Natural killer cell (primary cell): Measurements from ENCODE around the gene RTL10. TPM values are rescaled to one million over a fixed set of nuclear protein-coding genes. Genes with fewer than 3 reads are reported as not detected.
A peak's percentile ranks its signal among the peaks of the same experiment; 100 is the strongest.

Experiments used
- ATAC-seq, 3 donors: fragments of 150-1000 bp in 2 of 3; fragments of 200-7000 bp in 1 of 3; cut with Tn5 transposase; 1 replicate in 1 of 3; 2 replicates in 2 of 3; pipeline ENCODE4 v1.10.0; 2021; ENCODE audit warnings: mild to moderate bottlenecking in 2 of 3, moderate library complexity in 2 of 3
- DNase-seq, 2 donors: peaks; one replicate each; pipeline versions ENCODE4 v3.0.0 to v3.0.0-alpha.2; 2013 to 2021; ENCODE audit warnings: mixed read lengths in 1 of 2
- H3K27ac ChIP-seq: one replicate; pipeline ENCODE4 v1.5.1; 2013; ENCODE audit warnings: mild to moderate bottlenecking, low read length
- H3K27me3 ChIP-seq: one replicate; pipeline ENCODE4 v1.6.1; 2013; ENCODE audit warnings: low read length; ENCODE audit not compliant: control insufficient read depth, insufficient read depth
- H3K36me3 ChIP-seq: one replicate; pipeline ENCODE4 v1.6.1; 2013; ENCODE audit warnings: low read length; ENCODE audit not compliant: control insufficient read depth, insufficient read depth
- H3K4me1 ChIP-seq: one replicate; pipeline ENCODE4 v1.6.1; 2013; ENCODE audit warnings: low read length; ENCODE audit not compliant: control insufficient read depth, insufficient read depth
- H3K4me3 ChIP-seq: one replicate; pipeline ENCODE4 v1.5.1; 2013; ENCODE audit warnings: low read length
- H3K9me3 ChIP-seq: one replicate; pipeline ENCODE4 v1.6.1; 2013; ENCODE audit warnings: low read length; ENCODE audit not compliant: control insufficient read depth, insufficient read depth
- H3K27ac Mint-ChIP-seq, 2 donors: one replicate each; pipeline ENCODE4 v1.8.0; 2022; ENCODE audit warnings: mild to moderate bottlenecking in 2 of 2, mixed read lengths in 2 of 2, moderate library complexity in 1 of 2
- H3K27me3 Mint-ChIP-seq, 2 donors: one replicate each; pipeline ENCODE4 v1.8.0; 2022; ENCODE audit warnings: low read depth in 2 of 2, mixed read lengths in 2 of 2
- H3K36me3 Mint-ChIP-seq: one replicate; pipeline ENCODE4 v1.8.0; 2022; ENCODE audit warnings: mixed read lengths
- H3K4me1 Mint-ChIP-seq, 2 donors: one replicate each; pipeline ENCODE4 v1.8.0; 2022; ENCODE audit warnings: mixed read lengths in 2 of 2
- H3K4me3 Mint-ChIP-seq: one replicate; pipeline ENCODE4 v1.8.0; 2022; ENCODE audit warnings: mild to moderate bottlenecking, moderate library complexity, mixed read lengths
- H3K9me3 Mint-ChIP-seq, 2 donors: one replicate each; pipeline ENCODE4 v1.8.0; 2022; ENCODE audit warnings: mixed read lengths in 2 of 2
- CTCF ChIP-seq: fragments of 200-600 bp; IDR thresholded peaks from one replicate; pipeline ENCODE4 v1.8.0; 2022; ENCODE audit warnings: antibody characterized with exemption
- WGBS: methylation state at CpG from one replicate; pipeline ENCODE4 v1.1.7; 2013; ENCODE audit warnings: missing lambda C conversion rate; ENCODE audit not compliant: insufficient coverage; 5-methylcytosine and 5-hydroxymethylcytosine counted together
- intact Hi-C: fragments of 100-400 bp; cut with micrococcal nuclease; formaldehyde crosslinking; loops from one replicate; pipeline ENCODE4 v1.14.2; 2022
- total RNA-seq, 4 donors: library from RNA; stranded (reverse); fragments of 120-200 nt in 1 of 4; gene quantifications; one replicate each; pipeline versions ENCODE4 v1.2.3 to v1.2.4, GENCODE V29; 2013 to 2022

The RTL10 gene
- total RNA-seq, 3 donors from 2014 or later (not counting 1 experiment from before 2014, with no cell fraction given): 6.4 to 12.5 (median 11.7) TPM

DNA sequence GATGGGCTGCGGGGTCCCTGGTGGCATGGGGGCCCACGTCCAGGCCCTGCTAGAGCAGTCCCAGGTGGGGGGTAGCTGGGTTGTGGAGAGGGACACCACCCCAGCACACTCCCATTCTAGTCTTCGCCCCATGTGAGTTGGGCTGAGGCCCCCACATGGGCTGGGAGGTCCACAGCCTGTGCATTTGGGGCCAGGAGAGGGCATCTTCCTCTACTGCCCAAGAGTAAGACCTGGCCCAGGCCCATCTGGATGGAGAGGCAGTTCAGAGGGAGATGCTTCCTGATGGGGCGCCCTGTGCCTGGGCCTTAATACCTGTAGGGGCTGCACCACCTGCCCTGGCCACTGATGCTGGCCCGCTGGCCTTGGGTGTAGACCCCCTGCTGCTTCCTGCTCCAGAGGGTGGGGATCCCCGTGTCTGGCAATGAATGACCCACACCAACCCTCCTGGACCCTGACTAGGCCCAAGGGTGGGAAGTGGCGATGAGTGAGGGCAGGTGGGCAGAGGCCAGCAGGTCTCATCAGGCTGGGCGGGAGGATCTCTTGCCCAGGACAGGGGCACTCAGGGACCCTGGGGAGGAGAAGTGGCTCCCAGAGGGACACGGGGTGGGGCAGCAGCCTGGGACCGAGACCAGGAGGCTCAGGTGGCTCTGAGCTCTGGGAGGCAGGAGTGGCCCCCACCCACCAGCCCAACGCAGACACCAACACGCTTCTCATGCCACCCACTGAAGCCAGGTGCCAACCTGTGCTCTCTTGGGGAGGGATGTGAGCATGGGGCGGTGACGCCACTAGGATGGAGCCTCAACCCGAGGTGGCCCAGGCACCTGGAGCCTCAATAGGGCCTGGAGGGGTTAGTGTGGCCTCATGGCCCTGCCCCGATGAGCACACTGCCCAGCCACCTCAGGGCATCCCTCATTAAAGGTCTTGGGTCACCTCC lies 17.4 kb upstream of the RTL10 start:
- ATAC-seq (no peak), DNase-seq (peak in 1 of 2 donors; percentile 14)
- Mint-ChIP-seq H3K4me1 (no peaks in the 10 kb centered on the region), H3K4me3 (no peak overlapping the region), H3K27me3 (no peaks in the 10 kb centered on the region), H3K27ac (no peak overlapping the region), H3K36me3 (no peaks in the 10 kb centered on the region), H3K9me3 (no peaks in the 10 kb centered on the region)
- no peak overlapping the region for H3K4me3 ChIP-seq
- H3K9me3 ChIP-seq: no peaks in the 10 kb centered on the region
- no peaks in the 10 kb centered on the region for H3K36me3 ChIP-seq
- no peaks in the 10 kb centered on the region for H3K27me3 ChIP-seq
- H3K4me1 ChIP-seq: no peaks in the 10 kb centered on the region
- no peak overlapping the region for H3K27ac ChIP-seq
- no peak for TF ChIP-seq CTCF
- WGBS: 91% methylated on average over 14 of the region's 16 CpGs
- intact Hi-C loops: no loop called here

DNA sequence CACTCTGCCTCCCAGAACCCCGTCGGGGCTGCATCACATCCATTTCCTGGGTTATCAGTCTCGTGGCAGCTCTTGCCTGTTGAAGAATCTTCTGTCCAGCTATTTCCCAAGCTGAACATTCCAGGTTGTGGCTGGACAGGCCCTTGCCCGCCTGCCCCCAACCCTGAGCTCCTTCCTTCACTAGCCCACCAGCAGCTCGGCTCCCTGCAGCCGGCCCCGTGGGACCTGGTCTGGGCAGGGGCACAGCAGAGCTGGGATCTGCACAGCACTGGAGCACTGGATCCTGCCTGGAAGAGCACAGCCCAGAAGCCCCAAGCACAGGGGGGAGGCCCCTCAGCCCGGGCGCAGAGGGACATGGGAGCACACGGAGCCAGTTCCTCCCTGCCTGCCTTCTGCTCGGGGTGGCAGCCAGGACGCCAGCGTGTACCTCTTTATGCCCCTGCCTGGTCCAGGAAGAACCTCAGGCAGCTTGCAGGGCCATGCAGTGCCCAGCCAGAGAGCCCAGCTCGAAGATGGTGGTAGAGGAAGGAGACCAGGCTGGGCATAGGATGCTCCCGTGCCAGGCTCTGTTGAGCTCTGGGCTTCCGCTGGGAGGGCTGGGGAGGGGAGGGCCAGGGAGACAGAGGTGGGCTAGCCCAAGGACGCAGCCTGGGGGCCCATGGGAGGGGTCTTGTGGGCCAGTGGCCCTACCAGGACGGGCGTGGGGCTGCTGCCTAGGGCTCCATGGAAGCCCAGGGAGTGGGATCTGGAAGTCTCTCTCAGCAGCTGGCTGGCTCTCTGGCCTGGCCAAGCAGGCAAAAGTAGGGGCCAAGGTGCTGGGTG lies 16.6 kb upstream of the RTL10 start:
- Histone ChIP-seq H3K27ac (no peak overlapping the region), H3K4me1 (no peaks in the 10 kb centered on the region), H3K4me3 (no peak overlapping the region), H3K9me3 (no peaks in the 10 kb centered on the region), H3K27me3 (no peaks in the 10 kb centered on the region), H3K36me3 (no peaks in the 10 kb centered on the region)
- WGBS: 91% methylated on average over 19 of the region's 19 CpGs
- Mint-ChIP-seq H3K9me3 (no peaks in the 10 kb centered on the region), H3K27me3 (no peaks in the 10 kb centered on the region), H3K36me3 (no peaks in the 10 kb centered on the region), H3K4me1 (no peaks in the 10 kb centered on the region), H3K4me3 (no peak overlapping the region), H3K27ac (no peak overlapping the region)
- no peak for TF ChIP-seq CTCF
- ATAC-seq (no peak), DNase-seq (peak in 1 of 2 donors; percentile 9)
- intact Hi-C loops: no loop called here

DNA sequence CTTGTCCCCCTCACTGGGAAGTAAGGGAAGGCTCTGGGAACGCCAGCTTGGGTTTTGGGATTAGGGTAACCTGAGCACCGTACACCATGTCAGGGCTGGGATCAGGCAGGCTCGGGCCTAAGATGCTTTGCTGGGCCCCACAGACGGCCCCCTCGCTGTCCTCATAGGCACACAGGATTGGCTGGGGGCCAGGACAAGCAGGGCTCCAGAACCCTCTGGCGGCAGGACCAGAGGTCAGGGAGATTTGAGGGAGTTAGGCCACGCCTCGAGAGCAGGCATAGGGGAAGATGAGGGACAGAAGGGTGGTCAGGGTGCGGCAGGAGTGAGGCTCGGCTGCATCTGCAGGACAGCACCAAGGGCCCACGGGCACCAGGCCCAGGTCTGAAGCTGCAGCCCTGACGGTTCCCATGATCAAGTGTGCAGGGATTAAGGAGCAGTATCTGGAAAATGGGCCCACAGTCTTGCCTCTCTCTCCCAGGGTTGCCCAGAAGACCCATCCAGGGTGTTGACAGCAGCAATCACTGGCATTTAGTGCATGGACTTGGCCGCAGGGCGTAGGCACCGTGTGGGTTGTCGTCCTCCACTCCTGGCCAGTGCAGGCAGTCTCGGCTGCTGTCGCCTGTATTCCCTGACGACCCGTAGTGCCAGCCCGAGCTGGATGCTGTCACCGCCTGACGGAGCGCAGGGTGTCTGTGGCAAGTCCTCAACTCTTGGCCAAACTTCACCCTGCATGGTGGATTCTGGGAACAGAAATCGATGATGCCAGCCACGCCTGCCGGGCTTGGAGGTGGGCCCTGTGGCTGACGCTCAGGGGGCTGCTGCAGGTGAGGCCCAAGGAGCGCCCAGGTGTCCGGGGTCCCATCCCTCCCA lies 15.7 kb upstream of the RTL10 start:
- H3K27ac Mint-ChIP-seq: no peak overlapping the region
- no peak overlapping the region for H3K4me3 Mint-ChIP-seq
- no peak for ATAC-seq

More for the DNA sequence above, 15.7 kb upstream of the RTL10 start:
- no peaks in the 10 kb centered on the region for H3K9me3 ChIP-seq
- no peaks in the 10 kb centered on the region for H3K4me1 Mint-ChIP-seq
- no peak overlapping the region for H3K4me3 ChIP-seq
- H3K36me3 ChIP-seq: no peaks in the 10 kb centered on the region
- DNase-seq: peak in 1 of 2 donors; percentile 10
- no peaks in the 10 kb centered on the region for H3K4me1 ChIP-seq
- no peaks in the 10 kb centered on the region for H3K27me3 ChIP-seq
- H3K9me3 Mint-ChIP-seq: no peaks in the 10 kb centered on the region
- WGBS: 91% methylated on average over 30 of the region's 30 CpGs
- H3K27me3 Mint-ChIP-seq: no peaks in the 10 kb centered on the region
- intact Hi-C loops: no loop called here
- H3K36me3 Mint-ChIP-seq: no peaks in the 10 kb centered on the region
- no peak for TF ChIP-seq CTCF
- no peak overlapping the region for H3K27ac ChIP-seq
